ENCODE results near the gene TRAF3IP3.

TRAF3IP3 gene

GRCh38 chr1:209829716-209830115 lies 73.9 kb downstream of the TRAF3IP3 start:
- DNase-seq (ENCODE audit: low spot score) = no peak

GRCh38 chr1:209830722-209831121 lies 74.9 kb downstream of the TRAF3IP3 start:
- no peak for DNase-seq (ENCODE audit: low spot score)

- no peak for DNase-seq (ENCODE audit: low spot score)
These were observed 75.8 kb downstream of the TRAF3IP3 start for GRCh38 chr1:209831615-209832014.
